Gastroesophageal sphincter (tissue), 4 donors: ENCODE data around the gene SERGEF. TPM values are rescaled to one million over a fixed set of nuclear protein-coding genes. Genes with fewer than 3 reads are reported as not detected.

Experiments
- ATAC-seq: fragments of 150-250 bp; one replicate; pipeline ENCODE4 v1.9.1; 2016; ENCODE audit warnings: mild to moderate bottlenecking, moderate library complexity
- H3K27ac ChIP-seq, 4 donors: fragments of 200-600 bp; sonication (generic) in 3 of 4; 1 replicate in 3 of 4; 2 replicates in 1 of 4; pipeline ENCODE4 v1.5.1; 2016 to 2019
- H3K27me3 ChIP-seq: fragments of 200-600 bp; sonication (generic); one replicate; pipeline ENCODE4 v1.5.1; 2019
- H3K36me3 ChIP-seq, 2 donors: fragments of 200-600 bp; sonication (generic); one replicate each; pipeline ENCODE4 v1.5.1; 2019; ENCODE audit warnings: control low read depth in 1 of 2
- H3K4me1 ChIP-seq, 3 donors: fragments of 200-600 bp; sonication (generic); 1 replicate in 2 of 3; 2 replicates in 1 of 3; pipeline ENCODE4 v1.5.1; 2016 to 2019; ENCODE audit warnings: control low read depth in 2 of 3
- H3K4me3 ChIP-seq, 2 donors: fragments of 200-600 bp; sonication (generic); one replicate each; pipeline ENCODE4 v1.5.1; 2019; ENCODE audit warnings: mild to moderate bottlenecking in 1 of 2, moderate library complexity in 1 of 2
- H3K9me3 ChIP-seq, 3 donors: fragments of 200-600 bp; sonication (generic); one replicate each; pipeline ENCODE4 v1.5.1; 2017 to 2019; ENCODE audit warnings: control low read depth in 2 of 3
- EP300 ChIP-seq: sonication (generic); formaldehyde crosslinking; IDR thresholded peaks from one replicate; pipeline ENCODE4 v1.6.1; 2017; ENCODE audit warnings: antibody characterized with exemption, mild to moderate bottlenecking
- POLR2A ChIP-seq, 2 donors: fragments of 450-650 bp; IDR thresholded peaks; one replicate each; pipeline ENCODE4 v1.6.1; 2017; ENCODE audit warnings: antibody characterized with exemption in 2 of 2, mild to moderate bottlenecking in 2 of 2, moderate library complexity in 1 of 2
- POLR2AphosphoS5 ChIP-seq: sonication (generic); formaldehyde crosslinking; IDR thresholded peaks from one replicate; pipeline ENCODE4 v1.6.1; 2017; ENCODE audit warnings: antibody characterized with exemption
- WGBS, 2 donors: methylation state at CpG; one replicate each; pipeline ENCODE4 v1.1.5; 2018; ENCODE audit warnings: low coverage in 1 of 2; 5-methylcytosine and 5-hydroxymethylcytosine counted together
- total RNA-seq, 4 donors: library from RNA; depleted of rRNA; stranded (reverse); fragments of >200 nt; gene quantifications; one replicate each; pipeline ENCODE4 v1.1.0, GENCODE V29; 2016
- TF ChIP-seq, protein P1 (sequence below), 4 experiments: fragments of 200-600 bp in 2 of 4; fragments of 450-650 bp in 2 of 4; sonication (generic) in 1 of 4; IDR thresholded peaks; one replicate each; pipeline ENCODE4 v1.5.1; 2017 to 2019; ENCODE audit warnings: antibody characterized with exemption in 4 of 4, mild to moderate bottlenecking in 2 of 4, moderate library complexity in 2 of 4

The SERGEF gene
- total RNA-seq, 4 donors from 2014 or later: 35.5 to 42.5 (median 36.3) TPM

DNA sequence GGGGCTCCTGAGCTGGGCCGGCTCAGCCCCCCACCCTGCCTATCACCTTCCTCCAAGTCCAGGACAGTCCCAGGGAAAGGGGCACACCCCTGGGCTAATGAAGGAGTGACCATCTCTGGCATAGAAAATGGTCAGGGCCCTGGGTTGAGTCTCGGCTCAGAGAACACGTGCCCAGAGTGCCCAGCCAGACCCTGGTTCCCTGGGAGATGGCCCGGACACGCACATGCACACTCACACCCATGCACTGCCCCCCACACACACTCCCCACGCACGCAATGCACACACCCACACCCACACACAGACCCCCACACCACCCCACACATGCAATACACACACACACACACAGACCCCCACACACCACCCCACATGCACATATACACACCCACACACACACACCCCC is 249.6 kb downstream of the SERGEF start:
- WGBS, 2 donors: 90 to 93% methylated on average over 2 to 3 of the region's 7 CpGs
- no peak overlapping the region for H3K27ac ChIP-seq
- H3K9me3 ChIP-seq: peaks cover 0 to 11% (median 0%) of the 10 kb centered on the region in 3 donors
- no peak overlapping the region for H3K4me3 ChIP-seq
- no peaks in the 10 kb centered on the region for H3K4me1 ChIP-seq
- H3K27me3 ChIP-seq: no peaks in the 10 kb centered on the region
- no peaks in the 10 kb centered on the region for H3K36me3 ChIP-seq
- TF ChIP-seq, protein P1, sequence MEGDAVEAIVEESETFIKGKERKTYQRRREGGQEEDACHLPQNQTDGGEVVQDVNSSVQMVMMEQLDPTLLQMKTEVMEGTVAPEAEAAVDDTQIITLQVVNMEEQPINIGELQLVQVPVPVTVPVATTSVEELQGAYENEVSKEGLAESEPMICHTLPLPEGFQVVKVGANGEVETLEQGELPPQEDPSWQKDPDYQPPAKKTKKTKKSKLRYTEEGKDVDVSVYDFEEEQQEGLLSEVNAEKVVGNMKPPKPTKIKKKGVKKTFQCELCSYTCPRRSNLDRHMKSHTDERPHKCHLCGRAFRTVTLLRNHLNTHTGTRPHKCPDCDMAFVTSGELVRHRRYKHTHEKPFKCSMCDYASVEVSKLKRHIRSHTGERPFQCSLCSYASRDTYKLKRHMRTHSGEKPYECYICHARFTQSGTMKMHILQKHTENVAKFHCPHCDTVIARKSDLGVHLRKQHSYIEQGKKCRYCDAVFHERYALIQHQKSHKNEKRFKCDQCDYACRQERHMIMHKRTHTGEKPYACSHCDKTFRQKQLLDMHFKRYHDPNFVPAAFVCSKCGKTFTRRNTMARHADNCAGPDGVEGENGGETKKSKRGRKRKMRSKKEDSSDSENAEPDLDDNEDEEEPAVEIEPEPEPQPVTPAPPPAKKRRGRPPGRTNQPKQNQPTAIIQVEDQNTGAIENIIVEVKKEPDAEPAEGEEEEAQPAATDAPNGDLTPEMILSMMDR (IDR thresholded peaks at IDR 0.05): no peak
- TF ChIP-seq POLR2AphosphoS5: no peak
- TF ChIP-seq POLR2A (IDR thresholded peaks at IDR 0.05): no peak
- TF ChIP-seq EP300: no peak
- no peak for ATAC-seq

DNA sequence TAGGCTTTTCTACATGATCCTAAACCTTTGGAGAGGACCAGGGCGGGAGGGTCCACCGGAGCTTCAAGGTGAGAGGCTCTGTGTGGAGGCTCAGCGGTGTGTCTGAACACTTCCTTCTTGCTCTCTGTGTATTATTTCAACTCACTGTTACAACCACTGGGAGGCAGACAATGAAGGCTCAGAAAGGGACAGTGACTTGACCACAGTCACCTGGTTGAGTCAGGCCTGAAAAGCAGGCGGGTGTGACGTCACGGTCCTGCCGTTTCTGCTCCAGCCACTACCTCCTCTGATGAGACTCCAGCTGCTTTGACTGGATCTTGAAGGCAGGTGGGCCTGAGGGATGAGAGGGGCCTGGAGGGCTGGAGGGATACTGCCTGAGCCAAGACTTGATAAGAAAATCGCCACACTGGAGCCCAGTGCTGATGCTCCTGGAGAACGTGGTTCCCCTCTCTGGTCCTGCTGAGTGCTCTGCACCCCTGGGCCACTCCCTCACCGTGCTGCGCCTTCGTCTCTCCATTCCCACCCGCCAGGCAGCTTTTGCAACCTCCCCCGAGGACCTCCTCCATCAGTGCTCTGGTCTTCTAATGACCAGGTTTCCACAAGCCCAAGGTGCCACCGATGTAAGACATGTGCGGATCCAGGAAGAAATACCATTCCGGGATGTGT is 250.4 kb downstream of the SERGEF start:
- 80 to 89% methylated on average over 4 to 15 of the region's 17 CpGs for WGBS, 2 donors
- Histone ChIP-seq H3K27ac (no peak overlapping the region), H3K9me3 (peaks cover 0 to 11% (median 0%) of the 10 kb centered on the region in 3 donors), H3K4me1 (no peaks in the 10 kb centered on the region), H3K4me3 (no peak overlapping the region), H3K36me3 (no peaks in the 10 kb centered on the region), H3K27me3 (no peaks in the 10 kb centered on the region)
- no peak for ATAC-seq
- TF ChIP-seq EP300: no peak
- no peak for TF ChIP-seq POLR2A (IDR thresholded peaks at IDR 0.05)
- no peak for TF ChIP-seq POLR2AphosphoS5
- TF ChIP-seq, protein P1 (IDR thresholded peaks at IDR 0.05): no peak

DNA sequence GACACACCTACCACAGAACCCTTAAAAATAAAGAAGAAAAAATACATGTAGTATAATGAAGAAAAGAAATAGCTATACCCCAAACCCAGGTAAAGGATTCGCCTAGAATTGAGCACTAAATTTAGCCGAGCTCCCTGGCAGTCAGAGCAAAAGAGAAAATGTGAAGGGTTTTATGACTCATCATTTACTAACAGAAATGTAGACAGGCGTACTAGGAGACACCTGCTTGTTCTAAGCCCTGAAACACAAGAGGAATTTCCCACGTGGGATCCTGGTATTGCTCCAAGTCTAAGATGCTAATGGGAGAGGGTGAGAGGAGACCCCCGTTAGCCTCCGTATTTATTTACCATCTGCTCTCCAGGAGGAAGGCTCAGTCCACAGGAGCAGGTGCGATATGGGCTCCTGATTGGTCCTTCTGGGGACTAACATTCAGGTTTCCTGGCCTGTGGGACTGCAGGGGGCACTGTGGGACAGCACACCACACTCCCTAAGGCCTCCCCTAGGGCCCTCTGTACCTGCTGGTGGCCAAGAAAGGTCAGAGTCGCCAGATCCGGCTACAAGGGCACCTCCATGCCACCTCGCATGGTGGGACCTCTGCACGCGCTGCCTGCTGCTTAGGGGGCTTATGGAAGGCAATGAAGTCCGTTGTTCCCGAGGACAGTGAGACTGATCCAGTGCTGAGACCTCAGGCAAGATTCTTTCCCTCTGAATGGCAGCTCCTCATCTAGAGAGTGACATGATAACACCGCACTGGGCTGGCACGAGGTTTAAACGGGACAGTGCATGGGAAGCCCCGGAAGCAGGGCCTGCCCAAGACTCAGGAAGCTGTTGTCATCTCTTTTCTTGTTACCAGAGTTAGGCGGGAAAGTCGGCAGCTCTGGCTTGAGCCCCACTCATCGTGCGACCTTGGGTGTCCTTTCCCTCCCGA is 252.5 kb downstream of the SERGEF start:
- ATAC-seq: no peak
- H3K9me3 ChIP-seq: peaks cover 0 to 11% (median 0%) of the 10 kb centered on the region in 3 donors

DNA sequence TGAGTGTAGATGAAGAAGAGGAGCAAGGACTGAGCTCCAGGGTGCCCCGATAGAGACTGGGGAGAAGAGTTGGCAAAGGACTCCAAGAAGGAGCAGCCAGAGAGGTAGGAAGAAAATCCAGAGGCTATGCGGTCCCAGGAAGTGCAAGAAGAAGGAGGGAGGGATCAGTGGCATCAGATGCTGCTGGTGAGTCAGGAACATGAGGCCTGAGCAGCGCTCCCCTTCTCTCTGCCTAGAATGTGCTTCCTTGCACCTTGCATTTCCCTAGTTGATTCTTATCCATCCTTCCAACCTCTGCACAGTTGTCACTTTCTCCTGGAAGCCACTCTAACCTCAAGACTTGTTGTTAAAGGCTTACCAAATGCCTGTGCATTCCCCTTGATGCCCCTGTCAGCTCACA is 257.0 kb downstream of the SERGEF start:
- WGBS, 2 donors: 75 to 82% methylated on average over 3 of the region's 3 CpGs
- no peak for ATAC-seq
- no peaks in the 10 kb centered on the region for H3K36me3 ChIP-seq
- H3K27me3 ChIP-seq: peaks cover 6% of the 10 kb centered on the region
- TF ChIP-seq, protein P1 (IDR thresholded peaks at IDR 0.05): no peak
- no peak for TF ChIP-seq EP300
- H3K9me3 ChIP-seq: peaks cover 0 to 11% (median 0%) of the 10 kb centered on the region in 3 donors
- no peaks in the 10 kb centered on the region for H3K4me1 ChIP-seq
- no peak overlapping the region for H3K27ac ChIP-seq
- no peak overlapping the region for H3K4me3 ChIP-seq

More for the DNA sequence above, 252.5 kb downstream of the SERGEF start:
- no peaks in the 10 kb centered on the region for H3K4me1 ChIP-seq
- WGBS, 2 donors: 39 to 59% methylated on average over 4 to 12 of the region's 23 CpGs
- no peak for TF ChIP-seq POLR2A (IDR thresholded peaks at IDR 0.05)
- TF ChIP-seq, protein P1 (IDR thresholded peaks at IDR 0.05): peak in 3 of 4 experiments; percentile 37 to 71 (median 38)
- no peak for TF ChIP-seq EP300
- no peak for TF ChIP-seq POLR2AphosphoS5
- H3K4me3 ChIP-seq: no peak overlapping the region
- no peaks in the 10 kb centered on the region for H3K27me3 ChIP-seq
- no peak overlapping the region for H3K27ac ChIP-seq
- H3K36me3 ChIP-seq: no peaks in the 10 kb centered on the region
